ENCODE measurements around the gene ZDHHC7.

Gene ZDHHC7

DNA sequence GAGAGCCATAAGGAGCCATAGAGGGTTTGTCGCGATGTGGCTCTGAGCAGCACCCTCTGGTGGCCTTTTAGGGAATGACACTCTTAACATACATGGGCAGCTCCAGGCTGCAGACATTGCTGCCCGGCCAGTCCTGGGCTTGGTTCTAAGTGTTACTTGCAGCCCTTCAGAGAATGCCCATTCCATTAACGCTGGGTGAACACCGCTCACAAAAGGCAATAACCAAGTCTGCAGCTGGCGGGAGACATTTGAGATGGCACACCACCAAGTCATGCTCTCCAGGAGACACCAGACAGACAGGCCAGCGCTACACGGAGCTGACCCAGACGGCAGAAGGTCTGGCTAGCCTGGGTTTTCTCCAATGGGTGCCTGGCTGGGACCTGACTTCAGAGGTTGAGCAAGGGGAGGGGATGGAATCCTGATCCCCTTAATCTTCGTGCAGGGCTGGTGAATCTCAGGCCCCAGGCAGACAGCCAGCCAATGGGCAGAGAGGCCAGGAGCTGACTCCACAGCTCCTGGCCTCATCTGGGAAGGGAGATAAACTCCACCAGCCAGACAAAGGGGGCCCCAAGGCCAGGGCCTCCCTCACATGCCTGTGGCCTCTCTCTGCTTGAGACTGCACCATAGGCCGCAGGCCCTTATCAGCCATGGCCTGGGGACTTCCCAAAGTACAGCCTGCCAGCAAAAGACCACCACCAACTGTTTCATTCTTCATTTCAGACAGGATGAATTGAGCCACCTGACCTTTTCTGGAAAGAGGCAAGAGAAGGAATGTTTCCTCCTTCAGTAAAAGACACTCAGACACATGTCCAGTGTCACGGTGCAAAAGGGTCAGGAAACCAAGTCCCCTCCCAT is 58.8 kb downstream of the ZDHHC7 start:
- Histone ChIP-seq H3K4me3 (ENCODE audit: low read depth, low read length) (no peak overlapping the region), H3K9me3 (ENCODE audit: control insufficient read depth, insufficient read depth, low read length) (no peaks in the 10 kb centered on the region), H3K9ac (ENCODE audit: low read depth, low read length) (no peak overlapping the region), H3K36me3 (ENCODE audit: control insufficient read depth, insufficient read depth, low read length) (no peaks in the 10 kb centered on the region), H3K4me1 (ENCODE audit: control insufficient read depth, insufficient read depth, low read length) (no peaks in the 10 kb centered on the region), H3K27me3 (ENCODE audit: control insufficient read depth, insufficient read depth, low read length) (no peaks in the 10 kb centered on the region)

GRCh38 chr16:84950906-84951305 is 60.4 kb downstream of the ZDHHC7 start:
- Histone ChIP-seq H3K9me3 (ENCODE audit: control insufficient read depth, insufficient read depth, low read length) (no peaks in the 10 kb centered on the region), H3K27me3 (ENCODE audit: control insufficient read depth, insufficient read depth, low read length) (no peaks in the 10 kb centered on the region), H3K4me1 (ENCODE audit: control insufficient read depth, insufficient read depth, low read length) (no peaks in the 10 kb centered on the region), H3K4me3 (ENCODE audit: low read depth, low read length) (no peak overlapping the region), H3K36me3 (ENCODE audit: control insufficient read depth, insufficient read depth, low read length) (no peaks in the 10 kb centered on the region), H3K9ac (ENCODE audit: low read depth, low read length) (no peak overlapping the region)

DNA sequence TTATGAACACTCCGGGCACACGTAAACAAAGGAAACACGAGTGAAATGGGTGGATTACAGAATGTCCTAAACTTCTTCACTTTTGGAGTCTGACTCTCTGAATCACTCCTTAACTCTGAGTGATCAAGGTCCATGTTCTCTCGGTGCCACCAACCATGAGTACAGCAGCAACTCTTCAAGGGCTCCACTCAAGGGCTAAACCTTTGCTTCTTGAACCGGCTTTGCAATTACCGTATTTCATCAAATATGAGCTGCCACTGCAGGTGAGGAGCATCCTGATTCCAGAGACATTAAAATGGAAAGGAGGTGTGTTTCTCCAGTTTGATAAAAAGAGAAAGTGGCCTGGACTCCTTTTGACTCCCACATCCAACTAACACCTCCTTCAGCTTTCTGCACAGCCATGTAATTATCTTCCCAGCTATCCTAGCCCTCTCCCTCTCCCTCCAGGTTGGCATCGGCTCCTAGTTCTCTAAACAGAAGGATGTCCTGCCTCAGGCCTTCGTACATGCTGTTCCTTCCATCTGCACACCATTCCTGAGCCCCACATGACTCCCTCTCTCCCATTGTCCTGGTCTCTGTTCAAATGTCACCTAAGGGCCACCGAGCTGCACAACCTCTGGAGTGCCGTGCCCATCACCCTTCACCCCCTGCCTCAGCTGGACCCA is 61.4 kb downstream of the ZDHHC7 start:
- Histone ChIP-seq H3K4me1 (ENCODE audit: control insufficient read depth, insufficient read depth, low read length) (no peaks in the 10 kb centered on the region), H3K4me3 (ENCODE audit: low read depth, low read length) (no peak overlapping the region), H3K27me3 (ENCODE audit: control insufficient read depth, insufficient read depth, low read length) (no peaks in the 10 kb centered on the region), H3K36me3 (ENCODE audit: control insufficient read depth, insufficient read depth, low read length) (no peaks in the 10 kb centered on the region), H3K9me3 (ENCODE audit: control insufficient read depth, insufficient read depth, low read length) (no peaks in the 10 kb centered on the region), H3K9ac (ENCODE audit: low read depth, low read length) (no peak overlapping the region)

DNA sequence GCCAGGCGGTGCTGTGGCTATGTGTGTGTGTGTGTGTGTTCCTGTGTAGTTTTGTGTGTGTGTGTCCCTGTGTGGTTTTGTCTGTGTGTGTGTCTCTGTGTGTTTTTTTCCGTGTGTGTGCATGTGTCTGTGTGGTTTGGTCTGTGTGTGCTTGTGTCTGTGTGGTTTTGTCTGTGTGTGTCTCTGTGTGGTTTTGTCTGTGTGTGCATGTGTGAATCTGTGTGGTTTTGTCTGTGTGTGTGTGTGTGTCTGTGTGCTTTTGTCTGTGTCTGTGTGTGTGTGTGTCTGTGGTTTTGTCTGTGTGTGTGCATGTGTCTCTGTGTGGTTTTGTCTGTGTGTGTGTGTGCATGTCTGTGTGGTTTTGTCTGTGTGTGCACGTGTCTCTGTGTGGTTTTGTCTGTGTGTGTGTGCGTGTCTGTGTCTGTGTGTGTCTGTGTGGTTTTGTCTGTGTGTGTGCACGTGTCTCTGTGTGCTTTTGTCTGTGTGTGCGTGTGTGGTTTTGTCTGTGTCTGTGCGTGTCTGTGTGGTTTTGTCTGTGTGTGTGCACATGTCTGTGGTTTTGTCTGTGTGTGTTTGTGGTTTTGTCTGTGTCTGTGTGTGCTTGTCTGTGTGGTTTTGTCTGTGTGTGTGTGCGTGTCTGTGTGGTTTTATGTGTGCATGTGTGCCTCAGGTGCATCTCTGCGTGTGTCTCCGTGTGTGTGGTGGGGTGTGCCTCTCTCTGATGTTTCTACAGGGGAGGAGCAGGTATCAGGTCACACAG is 62.3 kb downstream of the ZDHHC7 start:
- no peaks in the 10 kb centered on the region for H3K4me1 ChIP-seq (ENCODE audit: control insufficient read depth, insufficient read depth, low read length)
- no peaks in the 10 kb centered on the region for H3K9me3 ChIP-seq (ENCODE audit: control insufficient read depth, insufficient read depth, low read length)
- H3K27me3 ChIP-seq (ENCODE audit: control insufficient read depth, insufficient read depth, low read length) = no peaks in the 10 kb centered on the region
- H3K4me3 ChIP-seq (ENCODE audit: low read depth, low read length) = no peak overlapping the region
- H3K9ac ChIP-seq (ENCODE audit: low read depth, low read length) = no peak overlapping the region
- H3K36me3 ChIP-seq (ENCODE audit: control insufficient read depth, insufficient read depth, low read length) = no peaks in the 10 kb centered on the region

DNA sequence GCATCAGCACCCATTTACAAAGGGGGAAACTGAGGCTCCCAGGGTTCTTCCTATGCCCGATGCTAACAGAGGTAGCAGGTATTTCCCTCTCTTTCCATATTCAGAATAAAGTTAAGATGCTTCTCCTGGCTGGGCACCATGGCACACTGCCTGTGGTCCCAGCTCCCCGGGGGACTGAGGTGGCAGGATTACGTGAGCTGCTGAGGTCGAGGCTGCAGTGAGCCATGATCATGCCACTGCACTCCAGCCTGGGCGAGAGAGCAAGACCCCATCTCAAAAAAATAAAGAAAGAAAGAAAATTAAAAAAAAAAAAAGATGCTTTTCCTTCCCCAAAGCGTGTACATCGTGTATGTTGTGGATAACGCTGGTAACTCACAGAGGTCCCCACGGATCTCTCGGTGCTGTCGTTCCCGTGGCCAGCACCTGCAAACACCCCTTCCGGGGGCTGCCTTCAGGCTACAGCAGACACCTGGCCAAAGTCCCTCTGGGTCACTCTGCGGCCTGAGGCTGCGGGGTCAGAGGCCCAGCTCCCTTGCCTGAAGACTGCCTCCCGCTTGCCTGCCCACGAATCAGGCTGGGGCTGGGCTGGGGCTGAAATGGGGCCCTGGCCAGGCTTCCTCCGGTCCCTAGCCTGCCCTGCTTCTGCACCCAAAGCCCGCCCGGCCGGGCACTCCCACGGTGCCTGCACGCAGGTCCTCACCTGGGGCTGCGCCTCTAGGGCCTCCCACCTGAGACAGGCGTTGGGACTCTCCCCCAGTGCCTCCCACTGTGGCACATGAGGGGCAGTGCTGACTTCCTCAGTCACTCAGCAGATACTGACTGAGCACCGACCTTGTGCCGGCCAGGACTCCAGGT is 63.1 kb downstream of the ZDHHC7 start:
- no peak overlapping the region for H3K4me3 ChIP-seq (ENCODE audit: low read depth, low read length)
- no peaks in the 10 kb centered on the region for H3K27me3 ChIP-seq (ENCODE audit: control insufficient read depth, insufficient read depth, low read length)
- no peaks in the 10 kb centered on the region for H3K4me1 ChIP-seq (ENCODE audit: control insufficient read depth, insufficient read depth, low read length)
- no peaks in the 10 kb centered on the region for H3K9me3 ChIP-seq (ENCODE audit: control insufficient read depth, insufficient read depth, low read length)
- H3K36me3 ChIP-seq (ENCODE audit: control insufficient read depth, insufficient read depth, low read length) = no peaks in the 10 kb centered on the region
- H3K9ac ChIP-seq (ENCODE audit: low read depth, low read length) = no peak overlapping the region

DNA sequence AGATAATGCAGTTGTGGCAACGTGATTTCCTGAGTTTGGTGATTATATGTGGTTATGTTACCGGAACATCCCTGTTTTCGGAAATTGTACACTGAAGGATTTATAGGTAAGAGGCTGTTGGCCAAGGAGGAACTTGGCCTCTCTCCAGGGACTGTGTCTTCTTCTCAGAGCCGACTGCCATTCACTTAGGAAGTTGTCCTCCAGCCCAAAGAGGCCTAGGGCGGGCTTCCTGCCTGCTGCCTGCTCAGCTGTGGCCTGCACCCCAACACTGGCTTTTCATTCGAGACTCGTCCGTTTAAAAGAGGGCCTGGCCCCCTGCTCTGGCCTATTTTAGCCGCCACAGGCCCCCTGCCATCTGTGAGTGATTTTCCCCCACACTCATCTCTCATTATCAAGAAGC is 64.3 kb downstream of the ZDHHC7 start:
- H3K4me1 ChIP-seq (ENCODE audit: control insufficient read depth, insufficient read depth, low read length) = no peaks in the 10 kb centered on the region
- H3K9ac ChIP-seq (ENCODE audit: low read depth, low read length) = no peak overlapping the region
- no peaks in the 10 kb centered on the region for H3K36me3 ChIP-seq (ENCODE audit: control insufficient read depth, insufficient read depth, low read length)

DNA sequence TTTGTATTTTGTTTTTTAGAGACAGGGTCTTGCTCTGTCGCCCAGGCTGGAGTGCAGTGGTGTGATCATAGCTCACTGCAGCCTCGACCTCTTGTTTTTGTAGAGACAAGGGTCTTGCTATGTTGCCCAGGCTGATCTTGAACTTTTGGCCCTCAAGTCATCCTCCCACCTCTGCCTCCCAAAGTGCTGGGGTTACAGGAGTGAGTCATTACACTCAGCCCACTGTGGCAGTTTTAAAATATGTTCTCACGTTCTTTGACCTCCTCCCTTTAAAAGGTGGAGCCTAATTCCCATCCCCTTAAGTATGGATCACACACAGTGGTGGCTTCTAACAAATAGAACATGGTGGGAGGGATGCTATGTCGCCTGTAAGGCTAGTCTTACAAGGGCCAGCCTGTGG is 67.7 kb downstream of the ZDHHC7 start:
- Histone ChIP-seq H3K9ac (ENCODE audit: low read depth, low read length) (no peak overlapping the region), H3K27me3 (ENCODE audit: control insufficient read depth, insufficient read depth, low read length) (no peaks in the 10 kb centered on the region), H3K9me3 (ENCODE audit: control insufficient read depth, insufficient read depth, low read length) (no peaks in the 10 kb centered on the region), H3K4me1 (ENCODE audit: control insufficient read depth, insufficient read depth, low read length) (no peaks in the 10 kb centered on the region), H3K36me3 (ENCODE audit: control insufficient read depth, insufficient read depth, low read length) (no peaks in the 10 kb centered on the region), H3K4me3 (ENCODE audit: low read depth, low read length) (no peak overlapping the region)

More for the DNA sequence above, 64.3 kb downstream of the ZDHHC7 start:
- H3K9me3 ChIP-seq (ENCODE audit: control insufficient read depth, insufficient read depth, low read length) = no peaks in the 10 kb centered on the region
- no peaks in the 10 kb centered on the region for H3K27me3 ChIP-seq (ENCODE audit: control insufficient read depth, insufficient read depth, low read length)
- H3K4me3 ChIP-seq (ENCODE audit: low read depth, low read length) = no peak overlapping the region

DNA sequence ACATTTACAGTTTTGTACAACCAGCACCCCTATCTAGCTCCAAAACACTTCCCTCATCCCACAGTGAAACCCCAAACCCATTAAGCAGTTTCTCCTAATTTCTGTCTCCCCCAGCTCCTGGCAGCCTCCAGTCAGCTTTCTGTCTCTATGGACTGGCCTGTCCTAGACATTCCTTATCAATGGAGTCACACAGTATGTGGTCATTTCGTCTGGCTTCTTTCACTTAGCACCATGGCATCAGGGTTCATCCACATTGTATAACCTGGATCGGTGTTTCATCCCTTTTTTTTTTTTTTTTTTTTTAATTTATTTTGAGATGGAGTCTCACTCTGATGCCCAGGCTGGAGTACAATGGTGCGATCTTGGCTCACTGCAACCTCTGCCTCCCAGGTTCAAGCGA is 68.5 kb downstream of the ZDHHC7 start:
- H3K4me1 ChIP-seq (ENCODE audit: control insufficient read depth, insufficient read depth, low read length) = no peaks in the 10 kb centered on the region
- H3K27me3 ChIP-seq (ENCODE audit: control insufficient read depth, insufficient read depth, low read length) = no peaks in the 10 kb centered on the region
- H3K36me3 ChIP-seq (ENCODE audit: control insufficient read depth, insufficient read depth, low read length) = no peaks in the 10 kb centered on the region
- no peak overlapping the region for H3K4me3 ChIP-seq (ENCODE audit: low read depth, low read length)
- no peak overlapping the region for H3K9ac ChIP-seq (ENCODE audit: low read depth, low read length)
- no peaks in the 10 kb centered on the region for H3K9me3 ChIP-seq (ENCODE audit: control insufficient read depth, insufficient read depth, low read length)

GRCh38 chr16:84941921-84942320 is 69.4 kb downstream of the ZDHHC7 start:
- Histone ChIP-seq H3K9ac (ENCODE audit: low read depth, low read length) (no peak overlapping the region), H3K9me3 (ENCODE audit: control insufficient read depth, insufficient read depth, low read length) (no peaks in the 10 kb centered on the region), H3K4me3 (ENCODE audit: low read depth, low read length) (no peak overlapping the region), H3K27me3 (ENCODE audit: control insufficient read depth, insufficient read depth, low read length) (no peaks in the 10 kb centered on the region), H3K36me3 (ENCODE audit: control insufficient read depth, insufficient read depth, low read length) (no peaks in the 10 kb centered on the region), H3K4me1 (ENCODE audit: control insufficient read depth, insufficient read depth, low read length) (no peaks in the 10 kb centered on the region)

DNA sequence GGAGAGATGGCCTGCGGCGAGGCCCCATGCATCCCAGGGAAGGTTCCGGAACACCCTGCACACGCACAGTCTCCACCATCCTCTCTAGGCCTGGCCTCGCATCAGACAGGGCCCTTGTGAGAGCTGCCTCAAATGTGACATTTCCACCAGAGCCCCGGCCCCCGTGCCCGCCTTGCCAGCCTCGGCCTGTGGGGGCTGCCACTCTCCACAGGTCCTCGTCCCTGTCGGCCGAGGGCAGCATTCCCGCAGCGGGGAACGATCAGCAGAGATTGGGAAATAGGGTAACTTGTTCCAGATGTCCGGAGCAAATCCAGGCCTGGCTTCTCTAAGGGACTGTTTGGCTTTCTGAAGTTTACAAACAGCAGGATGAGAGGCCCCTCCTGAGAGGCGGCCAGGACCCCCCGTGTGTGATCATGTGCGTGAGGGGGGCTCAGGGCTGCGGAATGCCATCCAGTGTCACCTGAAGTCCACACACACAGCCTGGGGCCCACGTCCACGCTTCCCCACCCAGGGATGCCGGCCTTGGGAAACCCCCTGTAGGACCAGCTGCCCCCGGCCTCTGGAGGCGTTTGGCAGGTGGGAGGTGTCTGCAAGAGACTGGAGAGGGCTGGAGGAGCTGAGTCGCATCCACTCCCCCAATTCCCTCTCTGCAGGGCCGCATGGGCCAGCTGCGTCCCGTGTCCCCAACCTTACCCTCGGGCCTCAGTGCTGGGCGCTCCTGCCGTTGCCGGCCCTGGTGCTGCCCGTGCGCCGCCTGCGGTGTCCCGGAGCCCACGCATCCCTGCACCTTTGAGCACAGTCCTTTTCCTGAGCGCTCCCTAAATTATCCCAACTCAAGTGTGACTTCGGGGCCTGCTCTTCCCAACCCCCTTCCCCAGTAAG is 70.4 kb downstream of the ZDHHC7 start:
- Histone ChIP-seq H3K27me3 (ENCODE audit: control insufficient read depth, insufficient read depth, low read length) (no peaks in the 10 kb centered on the region), H3K9me3 (ENCODE audit: control insufficient read depth, insufficient read depth, low read length) (no peaks in the 10 kb centered on the region), H3K36me3 (ENCODE audit: control insufficient read depth, insufficient read depth, low read length) (no peaks in the 10 kb centered on the region), H3K9ac (ENCODE audit: low read depth, low read length) (no peak overlapping the region), H3K4me1 (ENCODE audit: control insufficient read depth, insufficient read depth, low read length) (no peaks in the 10 kb centered on the region), H3K4me3 (ENCODE audit: low read depth, low read length) (no peak overlapping the region)
